GM19438 (cell line): ENCODE data around the gene TSC22D1.
"Not testable (repeated sequence)": the region's sequence is repeated elsewhere in the genome, so short reads cannot be mapped to it uniquely, and the experiment has no call there.

Experiments used
- ATAC-seq: cut with Tn5 transposase; IDR thresholded peaks from one replicate; pipeline ENCODE4 v1.9.1; 2021; ENCODE audit warnings: low read depth; ENCODE audit not compliant: unreplicated experiment

Gene TSC22D1

DNA sequence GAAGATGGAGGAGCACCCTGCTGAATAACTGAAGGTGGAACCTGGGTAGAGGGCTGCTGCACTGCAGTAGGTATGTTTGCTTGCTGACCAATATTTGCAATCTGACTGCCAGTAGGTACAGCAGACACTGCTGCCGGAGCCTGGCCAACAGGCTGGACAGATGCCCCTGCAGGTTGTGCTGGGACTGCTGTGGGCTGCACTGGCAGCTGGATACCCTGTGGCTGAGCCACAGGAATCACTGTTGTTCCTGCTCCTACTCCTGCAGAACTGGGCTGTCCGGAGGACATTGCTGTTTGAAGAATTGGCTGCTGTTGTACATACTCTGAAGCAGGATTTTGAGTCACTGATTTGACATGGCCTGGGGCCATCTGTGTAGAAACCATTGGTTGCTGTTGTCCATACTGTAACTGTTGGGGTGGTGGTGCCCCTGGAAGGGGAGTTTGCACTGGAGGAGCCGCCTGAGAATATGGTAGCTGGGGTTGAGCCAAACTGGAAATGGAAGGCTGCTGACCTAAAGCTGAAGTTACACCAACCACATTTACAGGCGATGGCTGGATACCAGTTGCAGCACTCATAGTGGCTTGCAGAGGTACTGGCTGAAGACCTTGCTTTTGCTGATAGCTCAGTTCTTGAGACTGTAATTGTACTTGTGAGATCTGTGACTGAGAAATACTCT lies 2.2 kb downstream of the TSC22D1 start:
- ATAC-seq: no peak

DNA sequence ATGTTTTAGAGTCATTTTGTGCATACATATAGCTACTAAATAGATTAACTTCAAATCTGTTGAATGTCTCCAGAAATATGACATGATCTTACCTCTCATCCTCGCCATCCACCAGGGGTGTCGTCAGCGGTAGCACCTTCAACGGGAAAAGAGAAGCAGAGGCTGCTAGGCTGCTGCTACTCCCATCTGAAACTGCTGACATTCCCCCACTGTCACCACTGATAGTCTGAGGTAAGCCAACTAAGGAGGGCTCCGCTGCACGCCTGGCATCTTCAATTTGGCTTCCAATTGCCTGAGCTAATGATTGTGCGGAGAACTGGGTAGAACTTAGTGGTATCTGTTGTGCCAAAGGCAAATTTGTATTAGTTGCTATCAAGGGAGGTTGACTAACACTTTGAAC lies 3.1 kb downstream of the TSC22D1 start:
- ATAC-seq: no peak

DNA sequence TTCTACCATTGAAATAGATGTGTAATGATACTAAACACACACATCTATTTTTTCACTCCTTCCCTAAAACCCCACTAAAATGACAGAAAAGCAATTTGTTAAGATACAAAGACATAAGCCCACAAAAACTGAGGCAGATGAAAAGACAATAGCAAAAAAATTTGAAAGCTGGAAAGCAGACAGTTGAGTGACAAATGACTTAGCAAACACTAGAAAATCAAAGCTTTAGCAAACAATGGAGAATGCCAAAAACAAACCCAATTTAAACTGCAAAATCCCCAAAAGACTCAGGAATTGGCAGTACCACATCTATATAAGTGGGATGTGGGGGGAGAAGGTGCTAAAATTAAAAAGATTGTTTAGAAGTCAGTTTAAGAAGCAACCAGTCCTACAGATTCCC lies 9.5 kb downstream of the TSC22D1 start:
- no peak for ATAC-seq

DNA sequence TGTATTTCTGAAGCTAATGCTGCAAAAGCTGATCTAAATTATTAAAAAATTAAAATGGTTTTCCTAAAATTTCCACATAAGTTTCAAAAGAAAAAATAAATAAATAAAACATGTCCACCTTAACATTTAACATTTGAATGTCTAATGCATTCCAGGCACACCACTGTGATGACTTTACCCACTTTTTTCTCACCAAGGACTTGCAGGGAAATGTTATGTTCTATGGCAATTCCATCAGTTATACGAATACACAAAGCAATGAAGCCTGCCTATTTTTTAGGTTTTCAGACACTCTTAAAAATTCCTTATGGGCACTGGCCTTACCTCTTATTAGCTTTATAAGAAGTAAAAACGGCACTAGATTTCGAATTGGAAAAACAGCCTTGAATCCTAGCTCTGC lies 10.2 kb downstream of the TSC22D1 start:
- ATAC-seq: no peak

DNA sequence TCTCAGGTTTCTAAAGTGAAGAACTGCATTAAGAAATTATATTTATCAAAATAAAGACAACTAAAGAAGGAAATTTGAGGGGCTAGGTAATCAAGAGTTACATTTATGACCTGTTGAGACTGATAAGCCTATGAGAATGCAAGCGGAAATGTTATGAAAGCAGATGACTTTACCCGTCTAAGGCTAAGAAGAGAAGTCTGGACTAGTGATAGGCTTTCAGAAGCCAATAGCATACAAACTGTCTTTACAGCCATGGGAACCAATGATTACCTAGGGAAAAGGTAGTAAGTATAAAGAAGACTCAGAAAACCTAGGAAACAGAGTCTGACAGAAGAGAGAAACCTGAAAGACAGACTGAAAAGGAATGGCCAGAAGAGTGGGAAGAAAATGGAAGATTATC lies 11.2 kb downstream of the TSC22D1 start:
- ATAC-seq: no peak

DNA sequence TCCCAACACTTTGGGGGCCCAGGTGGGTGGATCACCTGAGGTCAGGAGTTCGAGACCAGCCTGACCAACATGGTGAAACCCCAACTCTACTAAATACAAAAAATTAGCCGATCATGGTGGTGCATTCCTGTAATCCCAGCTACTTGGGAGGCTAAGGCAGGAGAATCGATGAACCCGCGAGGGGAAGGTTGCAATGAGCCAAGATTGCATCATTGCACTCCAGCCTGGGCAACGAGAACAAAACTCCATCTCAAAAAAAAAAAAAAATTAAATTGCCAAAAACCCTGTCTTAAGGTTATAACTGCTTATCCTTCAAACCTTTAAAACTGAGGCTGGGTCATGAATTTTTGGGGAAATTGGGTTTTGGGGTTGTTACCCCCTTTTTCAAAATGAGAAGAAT lies 13.3 kb downstream of the TSC22D1 start:
- not testable (repeated sequence) for ATAC-seq

DNA sequence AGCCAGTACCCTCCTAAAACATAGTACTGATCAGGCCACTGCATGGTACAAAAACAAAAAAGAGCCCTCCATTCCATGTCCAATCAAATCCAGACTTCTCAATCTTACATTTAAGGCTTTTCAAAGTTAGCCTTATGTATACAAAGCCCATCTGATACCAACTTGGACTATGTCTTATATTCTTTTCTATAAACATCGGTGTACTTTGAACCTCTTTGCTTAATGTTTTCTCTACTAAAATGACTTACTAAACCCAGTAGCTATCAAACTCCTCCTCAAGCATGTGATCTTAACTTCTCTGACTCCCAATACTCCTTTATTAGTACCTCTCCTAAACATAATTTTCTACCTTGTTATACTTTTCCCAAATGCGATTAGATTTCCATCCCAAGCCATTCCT lies 14.8 kb downstream of the TSC22D1 start:
- no peak for ATAC-seq

DNA sequence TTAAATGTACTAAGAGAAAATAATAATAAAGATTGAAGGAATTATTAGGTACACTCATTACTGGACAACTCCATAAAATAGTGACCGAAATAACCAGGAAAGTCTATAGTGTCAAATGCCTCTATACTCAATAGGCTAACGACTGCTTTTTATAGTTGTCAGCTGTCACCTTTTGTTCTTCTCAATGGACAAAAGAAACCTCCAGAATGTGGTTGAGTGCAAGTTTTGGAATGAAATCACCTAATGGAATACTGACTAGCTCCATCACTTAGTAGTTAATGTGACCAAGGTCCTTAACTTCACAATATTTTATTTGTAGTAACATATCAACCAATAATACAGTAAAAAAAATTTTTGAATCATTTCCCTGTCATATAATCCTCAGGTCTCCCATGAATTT lies 18.1 kb downstream of the TSC22D1 start:
- no peak for ATAC-seq

DNA sequence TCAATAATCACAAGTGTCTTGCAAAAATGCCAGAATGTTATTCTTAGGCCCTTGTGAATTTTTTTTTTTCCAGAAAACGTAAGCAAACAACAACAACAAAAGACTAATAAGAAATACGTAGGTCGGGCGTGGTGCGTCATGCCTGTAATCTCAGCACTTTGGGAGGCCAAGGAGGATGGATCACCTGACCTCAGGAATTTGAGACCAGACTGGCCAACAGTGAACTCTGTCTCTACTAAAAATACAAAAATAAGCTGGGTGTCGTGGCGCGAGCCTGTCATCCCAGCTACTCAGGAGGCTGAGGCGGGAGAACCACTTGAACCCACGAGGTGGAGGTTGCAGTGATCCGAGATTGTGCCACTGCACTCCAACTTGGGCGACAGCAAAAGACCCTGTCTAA lies 20.9 kb downstream of the TSC22D1 start:
- no peak for ATAC-seq

DNA sequence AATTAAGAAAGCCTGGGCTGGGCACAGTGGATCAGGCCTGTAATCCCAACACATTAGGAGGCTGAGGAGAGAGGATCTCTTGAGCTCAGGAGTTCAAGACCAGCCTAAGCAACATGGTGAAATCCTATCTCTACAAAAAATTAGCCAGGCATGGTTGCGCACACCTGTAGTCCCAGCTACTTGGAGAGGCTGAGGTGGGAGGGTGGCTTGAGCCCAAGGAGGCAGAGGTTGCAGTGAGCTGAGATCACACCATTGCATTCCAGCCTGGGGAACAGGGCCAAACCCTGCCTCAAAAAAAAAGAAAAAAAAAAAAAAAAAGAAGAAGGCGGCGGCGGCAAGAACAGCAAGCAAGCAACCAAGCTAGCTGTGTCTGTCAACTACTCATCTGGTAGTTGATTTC lies 26.7 kb downstream of the TSC22D1 start:
- ATAC-seq: no peak

DNA sequence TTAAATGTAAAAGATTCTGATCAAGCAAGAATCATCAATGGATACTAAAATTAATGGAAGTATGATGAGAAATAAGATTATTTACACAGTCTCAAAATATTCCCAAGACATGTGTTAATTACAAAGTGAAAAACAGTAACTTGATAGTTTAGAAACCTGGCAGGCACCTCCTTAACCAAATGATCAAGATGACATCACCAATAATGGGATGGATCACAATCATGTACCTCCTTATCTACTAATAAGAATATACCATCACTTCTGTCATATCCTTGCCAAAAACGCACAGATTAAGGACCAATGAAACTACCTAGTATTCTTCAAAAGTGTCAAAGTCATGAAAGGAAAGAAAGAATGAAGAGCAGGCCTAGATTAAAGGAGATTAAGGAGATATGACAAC lies 30.0 kb downstream of the TSC22D1 start:
- no peak for ATAC-seq

DNA sequence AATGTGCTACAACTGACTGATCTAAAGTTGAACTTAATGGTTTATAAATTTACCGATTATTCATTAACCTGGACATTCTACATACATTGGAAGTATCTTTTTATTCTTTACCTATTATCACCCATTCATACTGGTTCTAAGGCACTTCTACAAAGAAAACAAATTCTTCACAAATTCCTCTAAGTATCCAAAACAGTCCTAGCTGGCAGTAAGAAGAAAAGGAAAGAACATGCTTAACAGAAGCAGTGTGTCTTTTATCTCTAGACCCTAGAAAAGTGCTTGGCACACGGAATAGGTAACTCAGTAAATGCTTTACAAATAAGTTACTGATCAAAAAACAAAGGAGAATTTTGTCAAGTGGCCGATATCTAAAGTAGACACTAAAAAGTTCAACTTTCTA lies 32.8 kb downstream of the TSC22D1 start:
- ATAC-seq: no peak

DNA sequence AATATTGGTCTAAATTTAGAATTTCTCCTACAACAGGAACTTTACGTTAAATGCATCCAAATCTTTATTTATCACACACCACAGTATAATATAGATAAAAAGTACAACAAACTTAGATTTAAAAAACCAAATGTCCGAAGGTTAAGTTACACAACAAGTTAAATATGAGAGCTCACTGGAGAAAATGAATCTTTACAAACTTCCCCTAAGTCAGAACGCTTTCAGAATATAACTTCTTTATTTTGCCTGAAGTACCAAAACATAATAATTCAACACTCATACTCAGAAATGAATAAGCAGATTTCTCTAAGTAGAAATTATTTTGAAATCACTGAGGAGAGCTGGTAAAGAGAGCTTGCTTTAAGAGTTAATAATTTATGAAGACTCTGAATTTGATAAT lies 33.8 kb downstream of the TSC22D1 start:
- ATAC-seq: no peak

DNA sequence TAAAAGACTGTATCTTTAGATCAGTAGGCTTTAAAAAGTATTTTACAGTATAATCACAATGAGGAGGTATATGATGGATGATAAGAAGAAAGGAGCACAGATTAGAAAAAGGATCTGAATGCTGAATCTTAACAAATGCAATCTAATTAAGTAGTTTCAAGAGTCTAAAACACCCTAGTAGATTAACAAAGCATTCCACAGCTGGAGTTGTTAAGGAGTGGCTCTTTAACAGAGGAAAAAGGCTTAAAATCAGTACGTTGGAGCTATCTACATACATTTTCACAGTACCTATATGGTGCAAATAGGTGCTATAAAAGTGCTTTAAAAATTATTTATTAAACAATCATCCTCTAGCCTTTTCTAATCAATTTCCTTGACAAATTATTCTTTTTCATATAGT lies 34.5 kb downstream of the TSC22D1 start:
- ATAC-seq: no peak

DNA sequence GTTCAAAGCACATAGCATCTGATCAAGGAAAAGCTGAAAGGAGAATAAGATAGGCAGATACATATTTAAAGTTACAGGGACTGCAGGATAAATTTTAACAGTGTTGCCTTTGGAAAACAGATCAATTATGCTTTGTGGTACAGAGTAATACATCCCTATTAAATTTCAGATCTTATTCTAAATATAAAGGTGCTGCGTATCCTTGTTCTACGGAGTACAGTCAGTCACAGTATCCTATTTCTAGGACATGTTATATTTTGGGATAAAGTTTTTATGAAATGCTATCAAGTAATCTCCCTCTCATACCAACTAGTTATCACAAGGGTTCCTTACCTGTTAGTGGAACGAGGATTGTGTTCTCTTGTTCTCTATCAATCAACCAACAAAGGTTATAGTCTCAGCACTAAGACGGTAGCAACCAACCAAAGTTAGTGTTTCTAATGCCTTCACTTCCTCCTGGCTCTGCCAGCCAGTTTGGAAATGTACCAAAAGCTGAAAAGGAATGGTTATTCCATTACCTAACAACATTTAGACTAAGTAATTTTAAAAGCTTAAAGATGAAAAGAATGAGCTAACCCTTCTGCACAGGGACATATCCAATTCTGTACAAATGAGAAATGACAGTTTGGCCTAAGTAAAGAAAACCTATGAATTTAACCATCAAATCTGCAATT lies 35.2 kb downstream of the TSC22D1 start:
- no peak for ATAC-seq

DNA sequence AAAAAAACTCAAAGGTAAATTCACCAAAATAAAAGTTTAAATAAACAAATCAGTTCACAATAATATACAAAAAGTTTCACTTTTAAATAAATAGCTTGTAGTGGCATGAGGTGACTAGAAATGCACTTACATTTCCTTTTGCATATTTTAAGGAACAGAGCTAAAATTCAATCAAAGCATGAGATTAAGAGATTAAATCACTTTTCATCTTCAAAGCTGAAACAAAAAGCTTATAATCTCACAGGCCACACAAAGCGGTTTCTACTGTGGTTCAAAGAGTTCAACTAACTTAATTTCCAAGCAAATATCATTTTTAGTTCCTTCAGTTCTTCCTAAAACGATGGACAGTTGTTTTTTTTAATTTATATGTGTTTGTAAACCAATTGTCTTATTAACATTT lies 38.9 kb downstream of the TSC22D1 start:
- no peak for ATAC-seq

DNA sequence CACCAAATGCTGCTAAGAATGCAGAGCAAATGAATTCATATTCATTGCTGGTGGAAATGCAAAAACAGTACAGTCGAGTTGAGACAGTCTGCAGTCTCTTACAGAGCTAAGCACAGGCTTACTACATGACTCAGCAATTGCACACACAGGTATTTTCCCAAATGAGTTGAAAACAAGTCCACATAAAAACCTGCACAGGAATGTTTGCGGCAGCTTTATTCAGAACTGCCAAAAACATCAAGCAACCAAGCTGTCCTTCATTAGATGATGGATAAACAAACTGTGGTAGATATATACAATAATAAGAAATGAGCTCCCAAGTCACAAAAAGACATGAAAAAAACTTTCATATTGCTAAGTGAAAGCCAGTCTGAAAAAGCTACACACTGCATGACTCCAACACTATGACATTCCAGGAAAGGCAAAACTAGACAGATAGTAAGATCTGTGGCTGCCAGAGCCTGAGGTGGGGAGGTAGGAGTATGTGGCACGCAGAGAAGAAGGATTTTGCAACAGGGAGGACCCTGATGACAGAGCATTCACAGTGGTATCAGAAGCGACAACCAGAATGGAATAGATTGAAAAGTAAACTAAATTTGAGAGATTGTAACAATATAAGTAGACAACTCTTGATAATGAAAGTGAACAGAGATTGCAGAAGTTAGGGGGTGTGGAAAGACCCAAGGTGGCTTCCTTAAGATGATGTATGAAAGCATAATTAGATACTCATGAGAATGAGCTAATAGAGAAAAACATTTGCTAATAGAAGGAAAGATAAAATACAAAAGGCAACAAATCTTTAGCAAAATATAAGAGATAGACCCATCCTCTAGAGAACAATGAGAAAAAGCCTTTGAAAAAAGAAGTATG lies 52.7 kb downstream of the TSC22D1 start:
- no peak for ATAC-seq

DNA sequence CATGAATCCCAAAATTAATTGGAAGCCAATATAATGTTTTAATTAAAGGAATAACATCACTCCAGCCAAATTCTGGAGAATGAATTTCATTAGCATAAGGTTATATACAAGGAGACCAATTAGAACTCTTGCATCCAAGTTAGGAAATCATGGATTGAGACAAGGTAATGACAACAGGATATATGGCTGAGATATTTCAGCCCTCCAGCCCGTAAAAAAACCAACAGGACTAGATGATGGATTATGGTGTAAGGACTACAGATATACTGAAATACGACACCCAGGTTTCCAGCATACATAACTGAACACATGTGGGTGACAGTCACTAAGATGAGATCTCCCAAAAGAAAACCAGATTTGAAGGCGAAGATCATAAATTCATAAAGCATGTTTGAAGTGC lies 56.5 kb downstream of the TSC22D1 start:
- no peak for ATAC-seq

DNA sequence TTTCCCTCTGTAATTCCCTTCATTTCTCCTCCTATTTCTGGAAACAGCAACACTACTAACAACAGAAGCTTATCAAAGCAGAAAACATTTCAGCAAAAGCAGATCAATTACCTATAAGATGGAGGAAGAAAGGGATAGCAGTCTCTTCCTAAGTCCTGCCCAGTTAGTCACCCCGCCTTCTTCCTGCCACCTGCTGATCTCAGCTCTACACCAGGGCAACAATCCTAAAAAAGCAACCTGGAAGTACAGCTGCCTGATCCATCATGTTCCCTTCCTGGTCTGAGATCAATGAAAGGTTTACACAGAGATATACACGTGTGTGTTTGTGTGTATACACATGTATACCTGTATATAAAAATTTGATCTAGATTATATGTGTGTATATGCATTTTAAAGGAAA lies 59.4 kb downstream of the TSC22D1 start:
- no peak for ATAC-seq

DNA sequence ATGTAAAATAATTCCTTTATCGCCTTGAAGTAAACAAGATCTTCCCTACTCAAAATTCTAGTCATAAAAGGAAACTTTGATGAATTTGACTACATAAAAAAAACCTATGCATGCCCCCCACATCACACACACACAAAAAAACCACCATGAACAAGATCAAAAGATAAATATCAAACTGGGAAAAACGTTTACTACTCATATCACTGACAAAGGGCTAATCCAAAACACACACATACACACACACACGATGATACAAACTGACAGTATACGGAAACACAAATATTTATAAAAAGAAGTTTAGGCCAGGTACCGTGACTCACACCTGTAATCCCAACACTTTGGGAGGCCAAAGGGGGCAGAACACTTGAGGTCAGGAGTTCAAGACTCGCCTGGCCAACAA lies 61.9 kb downstream of the TSC22D1 start:
- ATAC-seq: no peak

DNA sequence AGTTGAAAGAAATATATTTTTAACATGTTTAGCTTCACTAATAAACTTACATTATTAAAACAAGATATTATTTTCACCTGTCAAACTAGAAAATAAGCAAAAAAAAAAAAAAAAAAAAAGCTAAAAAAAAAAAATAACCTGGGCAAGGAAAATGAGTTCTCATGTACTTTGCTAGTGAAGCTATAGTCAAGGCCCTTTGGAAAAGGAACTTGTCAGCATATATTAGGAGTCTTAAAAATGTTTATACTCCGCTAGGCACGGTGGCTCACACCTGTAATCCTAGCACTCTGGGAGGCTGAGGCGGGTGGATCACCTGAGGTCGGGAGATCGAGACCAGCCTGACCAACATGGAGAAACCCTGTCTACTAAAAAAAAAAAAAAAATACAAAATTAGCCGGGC lies 66.3 kb downstream of the TSC22D1 start:
- not testable (repeated sequence) for ATAC-seq
